ENCODE measurements around the gene DHDDS. TPM values are rescaled to one million over a fixed set of nuclear protein-coding genes. Genes with fewer than 3 reads are reported as not detected.

The DHDDS gene
- total and polyA plus RNA-seq, 2 of the 13 experiments (the other 11 are each of a cell fraction or from before 2014, with no cell fraction given) = 18.9 to 28.3 TPM

DNA sequence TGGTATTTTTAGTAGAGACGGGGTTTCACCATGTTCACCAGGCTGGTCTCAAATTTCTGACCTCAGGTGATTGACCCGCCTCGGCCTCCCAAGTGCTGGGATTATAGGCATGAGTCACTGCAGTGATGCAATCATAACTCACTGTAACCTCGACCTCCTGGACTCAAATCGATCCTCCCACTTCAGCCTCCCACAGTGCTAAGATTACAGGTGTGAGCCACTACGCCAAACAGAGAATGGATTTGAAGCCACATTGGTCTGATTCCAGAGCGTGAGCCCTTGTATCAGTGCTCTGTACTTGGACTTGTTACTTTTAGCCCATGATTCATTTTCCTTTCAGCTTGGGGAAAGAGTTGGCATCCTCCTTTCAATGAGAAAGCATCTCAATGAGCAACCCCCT lies 44.7 kb upstream of the DHDDS start (continued):
- TF ChIP-seq IRX3 (CRISPR knock-in tag; IDR thresholded peaks at IDR 0.05; ENCODE audit: borderline replicate concordance, low read depth) (no peak), ZBTB7B (CRISPR knock-in tag; IDR thresholded peaks at IDR 0.05) (peak; percentile 69; the same call in 1 of the 2 replicates), ZNF501 (CRISPR knock-in tag; IDR thresholded peaks at IDR 0.05) (0 out of 2 replicates have a peak, but pooled peaks have one; percentile 18), ZNF264 (CRISPR knock-in tag; IDR thresholded peaks at IDR 0.05) (peak; percentile 81; the same call in 1 of the 2 replicates), SNAPC4 (CRISPR knock-in tag; IDR thresholded peaks at IDR 0.05) (0 out of 2 replicates have a peak, but pooled peaks have one; percentile 32), ZNF563 (CRISPR knock-in tag; IDR thresholded peaks at IDR 0.05) (no peak), FOXK1 (CRISPR knock-in tag; IDR thresholded peaks at IDR 0.05; ENCODE audit: borderline replicate concordance, low read depth) (peak; percentile 82; the same call in 1 of the 2 replicates), REXO4 (CRISPR knock-in tag; IDR thresholded peaks at IDR 0.05; ENCODE audit: borderline replicate concordance) (no peak), ELK4 (CRISPR knock-in tag; IDR thresholded peaks at IDR 0.05; ENCODE audit: borderline replicate concordance) (no peak), CCDC6 (CRISPR knock-in tag; IDR thresholded peaks at IDR 0.05) (peak; percentile 79; the same call in 1 of the 2 replicates), CHD4 (IDR thresholded peaks at IDR 0.05; ENCODE audit: borderline replicate concordance, low read length) (peak; percentile 48; the same call in 1 of the 2 replicates), NCOA2 (CRISPR knock-in tag; IDR thresholded peaks at IDR 0.05) (peak; percentile 84), ZMYM2 (CRISPR knock-in tag; IDR thresholded peaks at IDR 0.05) (peak; percentile 94), ZFP36L2 (CRISPR knock-in tag; IDR thresholded peaks at IDR 0.05) (no peak), NKX3-1 (CRISPR knock-in tag; IDR thresholded peaks at IDR 0.05) (no peak), ZBTB26 (CRISPR knock-in tag; IDR thresholded peaks at IDR 0.05; ENCODE audit: borderline replicate concordance) (0 out of 2 replicates have a peak, but pooled peaks have one; percentile 35), ZNF17 (CRISPR knock-in tag; IDR thresholded peaks at IDR 0.05) (no peak)
- TF ChIP-seq, protein P1, sequence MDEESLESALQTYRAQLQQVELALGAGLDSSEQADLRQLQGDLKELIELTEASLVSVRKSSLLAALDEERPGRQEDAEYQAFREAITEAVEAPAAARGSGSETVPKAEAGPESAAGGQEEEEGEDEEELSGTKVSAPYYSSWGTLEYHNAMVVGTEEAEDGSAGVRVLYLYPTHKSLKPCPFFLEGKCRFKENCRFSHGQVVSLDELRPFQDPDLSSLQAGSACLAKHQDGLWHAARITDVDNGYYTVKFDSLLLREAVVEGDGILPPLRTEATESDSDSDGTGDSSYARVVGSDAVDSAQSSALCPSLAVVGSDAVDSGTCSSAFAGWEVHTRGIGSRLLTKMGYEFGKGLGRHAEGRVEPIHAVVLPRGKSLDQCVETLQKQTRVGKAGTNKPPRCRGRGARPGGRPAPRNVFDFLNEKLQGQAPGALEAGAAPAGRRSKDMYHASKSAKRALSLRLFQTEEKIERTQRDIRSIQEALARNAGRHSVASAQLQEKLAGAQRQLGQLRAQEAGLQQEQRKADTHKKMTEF (CRISPR knock-in tag; IDR thresholded peaks at IDR 0.05) = peak; percentile 88; the same call in 1 of the 2 replicates
- TF ChIP-seq, protein P2, sequence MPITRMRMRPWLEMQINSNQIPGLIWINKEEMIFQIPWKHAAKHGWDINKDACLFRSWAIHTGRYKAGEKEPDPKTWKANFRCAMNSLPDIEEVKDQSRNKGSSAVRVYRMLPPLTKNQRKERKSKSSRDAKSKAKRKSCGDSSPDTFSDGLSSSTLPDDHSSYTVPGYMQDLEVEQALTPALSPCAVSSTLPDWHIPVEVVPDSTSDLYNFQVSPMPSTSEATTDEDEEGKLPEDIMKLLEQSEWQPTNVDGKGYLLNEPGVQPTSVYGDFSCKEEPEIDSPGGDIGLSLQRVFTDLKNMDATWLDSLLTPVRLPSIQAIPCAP (CRISPR knock-in tag; IDR thresholded peaks at IDR 0.05; ENCODE audit: low read depth) = no peak
